Stimulated activated CD8-positive, alpha-beta memory T cell treated with anti-CD3 and anti-CD28 coated beads, Interleukin-7, amount 100 ng/mL, for 4 hours (primary cell): ENCODE results near the gene PDS5B.

Experiments
- DNase-seq, 2 donors: peaks; one replicate each; pipeline ENCODE4 v3.0.0-alpha.2; 2020; ENCODE audit warnings: low read depth in 2 of 2

PDS5B gene

DNA sequence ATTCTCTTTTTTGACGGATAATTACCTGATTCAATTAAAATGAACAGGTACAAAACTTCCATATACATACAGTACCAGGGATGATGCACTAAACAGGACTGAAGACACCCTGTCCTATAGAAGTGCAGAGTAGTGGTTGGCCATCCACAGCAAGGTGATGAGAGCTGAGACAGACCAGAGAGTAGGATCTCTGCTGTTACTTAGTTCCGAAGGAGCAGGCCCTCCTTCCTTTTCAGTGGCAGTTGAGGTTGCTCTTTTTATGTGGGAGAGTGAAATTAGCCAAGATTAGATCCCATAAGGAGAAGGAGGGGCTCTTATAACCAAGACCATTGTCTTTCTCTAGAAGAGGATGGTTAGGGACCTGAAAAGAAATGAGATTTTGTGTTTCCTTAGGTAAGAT is 4.0 kb downstream of the PDS5B start:
- no peak for DNase-seq

DNA sequence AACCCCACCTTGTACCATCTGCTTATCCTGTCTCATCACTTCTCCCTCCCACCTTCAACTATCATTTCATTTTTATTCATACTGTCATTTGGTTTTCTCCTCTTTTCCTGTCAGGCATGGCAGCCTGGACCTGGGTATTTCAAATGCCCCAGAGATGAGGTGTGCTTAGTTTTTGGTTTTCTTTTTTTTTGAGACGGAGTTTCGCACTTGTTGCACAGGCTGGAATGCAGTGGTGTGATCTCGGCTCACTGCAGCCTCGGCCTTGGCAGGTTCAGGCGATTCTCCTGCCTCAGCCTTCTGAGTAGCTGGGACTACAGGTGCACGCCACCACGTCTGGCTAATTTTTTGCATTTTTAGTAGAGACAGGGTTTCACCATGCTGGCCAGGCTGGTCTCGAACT is 5.8 kb downstream of the PDS5B start:
- DNase-seq: no peak

DNA sequence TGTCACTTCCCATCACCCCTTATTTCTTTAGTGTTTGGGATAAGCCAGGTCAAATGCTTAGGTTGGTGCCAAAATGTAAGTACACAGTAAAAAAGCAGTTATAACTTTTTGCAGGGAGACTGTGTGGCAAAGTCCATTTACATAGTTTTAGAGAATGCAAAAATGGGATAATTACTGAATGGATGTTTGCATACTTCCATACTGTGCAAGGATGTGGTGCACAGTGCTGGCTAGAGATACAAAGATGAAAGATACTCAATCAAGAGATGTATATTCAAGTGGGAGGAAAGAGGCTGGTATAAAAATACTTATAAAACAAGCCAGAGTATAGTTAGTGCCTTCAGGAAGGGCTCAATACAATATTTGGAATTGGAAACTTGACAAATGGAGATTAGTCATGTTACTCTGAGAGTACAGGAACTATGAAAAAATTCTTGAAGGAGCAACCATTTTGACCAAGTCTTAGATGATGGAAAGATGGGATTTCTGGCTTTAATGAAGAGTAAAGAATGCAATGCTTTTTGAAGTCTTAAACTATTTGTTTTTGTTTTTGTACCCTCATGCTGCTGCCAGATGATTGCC is 8.0 kb downstream of the PDS5B start:
- DNase-seq: no peak

DNA sequence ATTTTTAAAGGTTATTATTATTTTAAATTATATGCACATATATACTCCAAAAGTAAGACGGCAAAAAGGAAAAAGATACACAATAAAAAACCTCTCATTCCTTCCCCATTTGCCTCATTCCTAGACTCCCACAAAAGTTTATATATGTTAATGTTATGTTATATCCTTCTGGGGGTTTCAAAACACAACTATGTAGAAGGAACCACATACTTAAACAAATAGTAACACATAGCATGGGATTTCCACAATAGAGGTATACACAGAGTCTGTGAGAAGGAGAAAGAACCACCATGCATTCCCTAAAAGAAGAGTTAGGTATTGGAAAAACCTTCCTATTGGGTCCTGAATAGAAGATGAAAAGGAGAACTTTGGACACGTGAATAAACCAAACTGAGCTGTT is 9.1 kb downstream of the PDS5B start:
- DNase-seq: no peak

DNA sequence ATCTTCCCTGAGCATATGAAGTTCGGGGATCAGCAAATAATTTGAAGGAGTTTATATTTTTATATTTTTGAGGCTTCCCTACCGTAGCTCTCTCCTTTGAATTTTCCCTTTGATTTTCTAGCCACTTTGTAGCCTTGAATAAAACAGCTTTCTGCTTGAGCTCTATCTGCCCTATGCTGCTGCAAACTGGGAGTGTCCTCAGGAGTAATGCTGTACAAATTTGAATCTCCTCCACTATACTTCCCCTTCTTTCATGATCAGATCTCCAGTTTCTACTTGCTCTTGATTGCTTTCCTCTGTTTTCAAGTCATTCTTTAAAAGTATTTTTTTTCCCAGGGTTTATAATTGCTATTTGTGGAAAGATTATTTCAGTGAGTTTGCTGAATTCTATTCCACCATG is 14.6 kb downstream of the PDS5B start:
- no peak for DNase-seq

DNA sequence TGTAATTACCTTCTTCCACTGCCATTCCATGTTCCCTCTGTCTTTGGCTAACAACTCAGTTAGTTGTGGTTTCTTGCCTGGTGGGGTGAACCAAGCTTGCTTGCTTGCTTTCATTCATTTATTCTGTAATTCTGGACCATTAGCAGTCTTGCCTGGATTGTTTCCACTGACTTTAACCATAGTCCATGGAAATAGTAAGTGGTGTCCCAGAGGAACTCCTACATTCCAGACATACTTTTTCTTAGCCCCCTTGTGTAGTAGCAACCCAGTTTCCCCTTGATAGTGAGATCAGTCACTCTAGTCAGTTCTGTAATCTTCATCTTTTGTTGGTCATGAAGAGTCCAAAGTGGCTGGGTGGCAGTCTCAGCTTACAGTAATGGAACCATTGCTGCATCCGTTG is 23.2 kb downstream of the PDS5B start:
- DNase-seq: no peak

DNA sequence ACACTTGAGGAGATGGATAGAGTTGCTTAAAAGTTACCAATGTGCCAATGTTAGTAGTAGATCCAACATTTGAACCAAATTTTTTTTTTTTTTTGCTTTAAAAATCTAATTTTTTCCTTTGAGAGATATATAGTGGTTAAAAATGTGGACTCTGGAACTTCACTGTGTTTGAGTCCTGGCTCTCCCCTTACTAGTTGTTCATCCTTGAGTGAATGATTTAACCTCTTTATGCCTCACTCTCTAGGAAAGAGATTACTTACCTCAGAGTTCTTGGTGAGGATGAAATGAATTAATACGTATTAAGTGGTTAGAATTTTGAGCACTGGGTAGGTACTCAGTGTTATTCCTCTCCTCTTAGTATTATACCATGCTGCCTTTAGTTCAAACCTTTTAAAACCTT is 24.3 kb downstream of the PDS5B start:
- DNase-seq: no peak

DNA sequence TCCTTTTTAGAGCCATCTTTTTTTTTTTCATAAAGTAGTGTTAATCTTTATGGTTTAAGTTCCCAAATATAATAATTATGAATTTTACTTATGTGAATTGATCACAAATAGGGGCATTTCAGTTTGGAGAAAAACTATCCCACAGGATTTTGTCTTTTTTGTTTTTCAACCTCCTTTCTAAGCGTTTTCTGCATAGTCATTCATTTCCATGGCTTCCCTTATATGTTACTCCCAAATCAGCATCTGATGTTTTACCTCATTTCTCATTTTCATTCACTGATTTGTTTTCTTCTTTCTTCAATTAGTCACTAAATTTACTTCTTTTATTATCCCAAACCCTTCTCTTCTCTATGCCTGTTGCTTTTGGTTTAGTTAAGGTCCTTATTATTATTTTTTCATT is 24.7 kb downstream of the PDS5B start:
- no peak for DNase-seq

DNA sequence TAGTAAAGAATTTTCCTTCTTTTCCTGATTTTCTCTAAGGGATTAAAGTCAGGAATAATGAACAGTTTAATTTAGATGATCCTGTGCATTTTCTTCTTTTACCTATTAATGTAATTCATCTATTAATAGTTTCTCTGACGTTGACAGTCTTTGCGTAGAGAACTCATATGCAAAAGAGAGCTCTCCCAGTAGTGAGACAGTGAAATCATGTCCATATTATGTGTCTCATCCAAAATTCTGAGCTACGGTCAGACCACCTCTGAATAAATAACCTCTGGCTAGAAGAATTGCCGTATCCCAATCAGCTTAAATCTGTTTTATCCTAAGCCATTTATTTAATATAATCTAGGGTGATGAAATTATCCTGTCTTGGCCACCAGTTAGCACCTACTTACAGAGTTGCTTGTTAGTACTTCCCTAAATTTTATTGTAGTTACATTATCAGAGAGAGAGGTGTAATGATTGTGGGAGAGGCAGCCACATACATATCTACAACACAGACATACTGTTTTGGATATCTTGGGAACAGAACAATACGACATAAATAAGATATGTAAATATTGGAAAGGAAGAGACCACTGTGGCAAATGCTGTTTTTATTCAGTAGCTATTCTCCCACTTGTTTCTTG is 30.7 kb downstream of the PDS5B start:
- no peak for DNase-seq

DNA sequence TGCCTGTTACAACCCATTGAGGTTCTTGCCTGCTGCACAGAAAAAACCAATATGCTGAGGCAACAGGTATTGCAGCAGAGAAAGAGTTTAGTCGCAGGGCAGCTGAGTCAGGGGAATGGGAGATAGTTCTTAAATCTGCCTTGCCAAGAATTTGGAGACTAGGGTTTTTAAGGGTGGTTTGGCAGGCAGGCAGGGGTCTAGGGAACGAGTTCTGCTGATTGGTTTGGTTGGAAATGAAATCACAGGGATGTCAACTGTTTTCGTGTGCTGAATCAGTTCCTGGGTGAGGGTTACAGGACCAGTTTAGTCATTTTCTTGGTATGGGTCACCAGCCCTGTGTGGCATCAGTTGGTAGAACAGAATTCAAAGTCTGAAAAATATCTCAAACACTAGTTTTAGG is 36.6 kb downstream of the PDS5B start:
- no peak for DNase-seq

DNA sequence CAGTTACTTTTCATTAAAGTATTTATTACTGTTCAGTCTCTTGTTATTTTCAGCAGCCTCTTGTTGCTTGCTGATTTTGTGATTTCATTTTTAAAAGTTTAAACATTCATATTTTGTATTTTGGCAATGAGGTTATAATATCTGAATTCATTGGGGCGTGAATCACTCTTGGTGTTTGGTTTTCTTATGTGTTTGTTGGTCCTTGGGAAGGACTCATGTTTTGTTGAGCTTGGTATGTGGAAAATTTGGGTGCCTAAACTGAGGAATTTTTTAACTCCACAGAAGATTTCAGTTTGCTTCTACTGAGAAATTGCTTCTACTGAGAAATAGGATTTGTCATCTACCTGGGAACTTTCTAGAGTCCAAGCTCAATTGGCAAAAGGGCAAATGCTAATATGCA is 38.2 kb downstream of the PDS5B start:
- no peak for DNase-seq

DNA sequence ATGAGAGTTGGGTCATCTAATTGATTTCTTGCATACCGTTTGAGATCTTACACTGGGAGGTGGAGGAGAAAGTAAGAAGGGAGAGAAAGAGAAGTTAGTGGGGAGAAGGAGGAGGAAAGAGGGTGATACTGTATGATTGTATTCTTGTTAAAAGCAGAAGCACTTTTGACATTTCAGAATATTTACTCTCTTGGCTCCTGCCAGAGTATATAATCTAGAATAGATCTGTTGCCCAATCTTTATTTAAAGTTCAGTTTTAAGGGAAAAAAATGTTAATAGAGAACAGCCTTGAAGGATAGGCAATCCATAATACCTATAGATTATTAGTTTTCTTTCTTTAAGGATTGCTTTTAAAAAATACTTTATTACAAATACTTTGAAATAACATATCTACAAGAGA is 41.5 kb downstream of the PDS5B start:
- no peak for DNase-seq

DNA sequence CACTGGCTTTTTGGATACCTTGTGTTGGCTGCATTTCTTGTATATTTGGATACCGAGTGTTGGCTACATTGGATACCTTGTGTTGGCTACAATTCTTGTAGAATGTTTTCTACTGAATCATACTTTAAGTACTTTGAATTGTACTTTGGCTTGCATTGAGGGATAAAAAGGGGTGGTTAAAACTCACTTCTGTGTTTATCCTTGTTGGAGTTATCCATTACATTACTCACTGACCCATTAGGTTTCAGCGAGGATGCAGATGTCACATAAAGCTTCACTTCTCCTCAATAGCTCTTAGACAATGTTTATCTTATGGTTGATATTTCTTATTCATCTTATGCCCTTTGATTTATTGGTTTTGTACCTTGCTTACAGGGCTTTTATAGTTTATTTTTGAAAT is 43.1 kb downstream of the PDS5B start:
- DNase-seq: no peak

DNA sequence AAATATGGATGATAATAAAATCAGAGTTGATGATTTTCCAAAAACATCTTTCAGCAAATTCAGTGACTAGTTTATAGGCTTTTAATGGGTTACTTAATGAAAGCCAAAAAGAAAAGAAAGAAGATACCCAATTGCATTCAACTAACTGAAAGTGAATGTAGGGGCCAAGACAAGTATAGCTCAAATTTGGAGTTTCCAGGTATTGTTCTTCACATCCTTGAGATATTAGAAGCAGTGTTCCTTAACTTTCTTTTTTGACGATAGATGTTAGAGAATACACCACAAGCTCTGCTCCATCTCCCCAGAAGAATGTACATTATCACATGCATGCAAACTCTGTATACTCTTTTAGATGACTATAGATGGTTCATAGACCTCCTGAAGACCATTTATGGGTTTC is 43.6 kb downstream of the PDS5B start:
- DNase-seq: no peak

DNA sequence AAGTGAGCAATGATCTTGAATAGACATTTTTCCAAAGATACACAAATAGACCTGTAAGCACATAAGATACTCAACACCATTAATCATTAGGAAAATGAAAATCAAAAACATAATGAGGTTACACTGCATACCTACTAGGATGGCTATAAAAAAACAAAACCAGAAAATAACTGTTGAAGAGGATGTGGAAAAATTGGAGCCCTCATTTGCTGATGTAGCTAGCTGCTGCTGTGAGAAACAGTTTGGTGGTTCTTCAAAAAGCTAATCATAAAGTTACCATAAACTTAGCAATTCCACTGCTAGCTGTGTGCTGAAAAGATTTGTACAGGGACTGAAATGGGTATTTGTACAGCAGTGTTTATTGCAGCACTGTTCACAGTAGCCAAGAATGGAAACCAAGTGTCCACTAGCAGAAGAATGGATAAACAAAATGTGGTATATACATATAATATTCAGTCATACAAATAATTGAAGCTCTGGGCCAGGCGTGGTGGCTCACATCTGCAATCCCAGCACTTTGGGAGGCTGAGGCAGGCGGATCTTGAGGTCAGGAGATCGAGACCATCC is 46.2 kb downstream of the PDS5B start:
- no peak for DNase-seq

DNA sequence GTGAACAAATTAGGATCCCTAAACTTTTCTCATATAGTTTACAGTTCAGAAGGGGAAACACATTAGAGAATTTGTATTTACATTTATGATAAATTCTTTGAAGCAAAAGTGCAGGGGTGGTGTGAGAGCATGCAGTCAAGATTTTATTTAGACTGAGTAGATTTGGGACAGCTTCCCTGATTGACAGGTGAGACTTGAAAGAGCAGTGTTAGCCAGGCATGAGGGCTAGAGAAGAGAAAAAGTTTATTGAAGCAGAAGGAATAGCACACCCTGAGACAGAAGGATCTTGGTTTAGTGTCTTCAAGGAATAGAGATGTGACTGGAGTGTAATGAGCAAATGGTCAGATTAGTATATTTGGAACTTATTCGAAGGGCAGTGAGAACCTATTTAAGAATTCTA is 50.5 kb downstream of the PDS5B start:
- no peak for DNase-seq

DNA sequence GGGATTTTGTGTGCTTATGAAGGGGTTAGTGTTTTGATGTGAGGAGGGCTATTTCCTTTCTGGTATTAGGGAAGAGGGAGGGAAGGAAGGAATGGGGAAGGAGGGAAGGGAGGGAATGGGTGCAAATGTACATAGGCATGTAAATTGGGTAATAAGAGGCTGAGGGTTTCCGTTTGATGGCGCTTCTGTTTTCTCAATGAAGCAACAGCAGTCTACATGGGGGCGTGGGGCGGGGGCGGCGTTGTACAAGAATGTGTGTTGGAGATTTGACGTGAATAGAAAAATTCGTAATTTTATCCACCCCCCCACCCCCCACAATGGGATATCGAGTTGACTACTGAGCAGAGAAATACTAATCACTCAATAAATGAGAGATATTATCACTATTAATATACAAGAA is 52.5 kb downstream of the PDS5B start:
- no peak for DNase-seq

DNA sequence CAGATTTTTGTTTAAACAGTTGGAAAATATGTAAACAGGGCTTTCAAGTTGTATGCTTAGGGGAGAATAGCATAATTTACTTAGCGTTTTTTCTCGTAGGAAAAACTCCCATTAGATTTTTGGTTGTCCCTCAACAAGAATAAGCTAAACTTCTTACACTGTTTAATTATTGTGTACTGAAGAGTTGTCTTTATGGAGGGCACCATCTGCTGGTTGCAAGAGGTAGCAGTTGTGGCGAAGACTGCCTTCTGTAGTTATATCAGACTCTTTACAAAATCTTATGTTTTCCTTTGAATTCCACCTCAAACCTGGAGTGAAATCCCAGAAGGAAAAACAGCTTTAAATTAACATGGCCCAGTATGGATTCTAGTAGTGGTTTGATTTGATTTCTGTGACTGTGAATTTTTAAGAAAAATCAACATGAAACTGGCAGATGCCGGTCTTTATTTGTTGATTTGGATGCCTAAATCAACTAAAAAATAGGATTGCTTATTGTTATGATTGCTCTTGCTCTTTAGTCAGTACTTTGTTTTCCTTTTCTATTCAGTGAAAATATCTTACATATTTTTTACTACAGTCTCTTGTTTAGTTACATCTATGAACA is 53.4 kb downstream of the PDS5B start:
- peak; percentile 6 to 21 for DNase-seq

DNA sequence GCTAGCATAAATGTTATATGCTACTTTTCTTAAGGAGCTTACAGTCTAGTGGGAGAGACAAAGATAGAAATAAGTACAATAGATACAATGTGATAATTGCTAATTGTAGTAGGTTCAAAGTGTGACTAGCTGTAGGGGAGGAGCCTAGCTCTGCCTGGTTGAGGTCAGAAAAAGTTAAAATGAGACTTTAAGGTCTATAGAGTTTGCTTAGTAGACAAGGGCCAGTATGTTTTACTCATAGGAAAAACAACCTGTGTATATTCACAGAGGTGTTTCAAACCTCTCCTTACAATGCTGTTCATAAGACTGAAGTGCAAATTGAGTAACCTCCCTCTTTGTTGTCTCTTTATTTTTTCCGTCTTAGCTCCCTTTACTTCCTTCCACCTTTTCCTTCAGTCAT is 56.1 kb downstream of the PDS5B start:
- no peak for DNase-seq

DNA sequence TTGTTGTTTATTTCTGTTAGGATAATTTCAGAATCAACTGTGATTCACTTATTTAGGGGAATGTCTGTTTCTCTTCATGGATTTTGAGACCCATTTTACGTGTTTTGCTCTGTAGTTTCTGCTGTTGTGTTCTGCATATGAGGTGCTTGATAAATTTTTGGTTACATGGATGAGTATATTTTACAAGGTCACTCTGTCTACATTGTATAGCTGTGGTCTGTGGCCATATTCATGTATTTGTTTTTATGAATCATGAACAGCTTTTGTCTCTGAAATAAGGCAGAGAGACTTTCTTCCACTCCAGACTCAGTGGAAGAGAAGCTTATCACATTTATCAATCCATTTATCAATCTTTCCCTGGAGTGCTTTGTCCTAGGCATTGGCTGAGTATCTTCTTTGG is 56.6 kb downstream of the PDS5B start:
- no peak for DNase-seq

DNA sequence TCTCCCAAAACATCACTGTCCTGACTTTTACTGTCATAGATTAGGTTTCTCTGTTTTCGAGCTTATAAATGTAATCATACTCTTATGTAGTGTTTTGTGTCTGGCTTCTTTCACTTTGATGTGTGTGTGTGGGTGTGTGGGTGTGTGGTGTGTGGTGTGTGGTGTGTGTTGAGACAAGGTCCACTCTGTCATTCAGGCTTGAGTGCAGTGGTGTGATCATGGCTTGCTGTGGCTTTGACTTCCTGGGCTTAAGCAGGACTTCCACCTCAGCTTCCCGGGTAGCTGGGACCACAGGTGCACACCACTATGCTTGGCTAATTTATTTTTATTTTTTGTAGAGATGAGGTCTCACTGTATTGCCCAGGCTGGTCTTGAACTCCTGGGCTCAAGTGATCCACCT is 59.6 kb downstream of the PDS5B start:
- no peak for DNase-seq

DNA sequence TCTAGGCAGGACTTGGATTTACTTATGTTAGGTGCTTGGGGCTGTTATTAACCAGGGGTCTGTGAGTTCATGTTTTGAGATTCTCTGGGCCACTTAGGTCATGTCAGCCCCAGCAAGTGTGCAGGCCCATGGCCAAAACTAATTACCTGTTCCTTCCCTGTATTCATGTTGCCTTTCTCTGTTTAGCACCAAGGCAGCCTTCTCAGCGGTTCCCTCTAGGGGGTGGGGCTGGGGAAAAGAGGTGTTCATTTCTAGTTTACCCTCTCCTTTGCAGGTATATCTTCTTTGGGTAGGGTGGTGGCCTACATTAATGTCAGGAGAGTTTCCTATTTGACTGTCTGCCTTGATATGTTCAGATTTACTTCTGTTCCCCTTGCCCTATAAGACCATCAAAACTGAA is 61.7 kb downstream of the PDS5B start:
- DNase-seq: no peak

DNA sequence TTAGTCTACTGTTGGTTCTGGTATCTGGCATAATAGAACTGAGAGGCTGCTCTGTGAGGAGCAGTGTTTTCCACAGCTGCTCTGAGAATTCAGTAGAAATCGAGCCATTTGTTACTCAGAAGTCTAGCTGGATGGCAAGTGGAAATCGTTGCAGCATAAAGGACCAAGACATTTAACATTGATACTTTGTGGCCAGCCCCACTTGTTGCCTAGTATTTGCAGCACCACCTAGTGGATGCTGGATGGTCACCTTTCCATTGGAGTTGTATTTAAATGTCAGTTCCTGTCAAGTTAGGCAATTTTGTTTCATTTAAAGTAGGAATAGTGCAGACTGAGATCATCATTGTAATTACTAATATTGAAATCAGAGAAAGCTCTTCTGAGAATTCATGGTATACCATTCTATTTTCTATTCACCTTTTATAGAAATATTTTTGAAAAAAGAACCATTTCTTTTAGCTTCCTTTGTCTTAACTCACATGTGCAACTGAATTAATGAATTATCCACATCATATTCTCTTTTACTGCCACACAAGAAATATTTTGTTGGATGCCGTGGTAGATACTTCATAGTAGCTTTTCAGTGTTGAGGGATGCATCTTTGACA is 64.6 kb downstream of the PDS5B start:
- DNase-seq: peak; percentile 23 to 32
